Stimulated activated CD8-positive, alpha-beta memory T cell treated with anti-CD3 and anti-CD28 coated beads, Interleukin-2, amount 100 ng/mL, for 1 hour (primary cell): ENCODE measurements around the gene ZIC2.
"Not testable (repeated sequence)": the region's sequence is repeated elsewhere in the genome, so short reads cannot be mapped to it uniquely, and the experiment has no call there.

Experiments
- DNase-seq, 2 donors: peaks; one replicate each; pipeline ENCODE4 v3.0.0-alpha.2; 2020; ENCODE audit warnings: low read depth in 2 of 2

Gene ZIC2

DNA sequence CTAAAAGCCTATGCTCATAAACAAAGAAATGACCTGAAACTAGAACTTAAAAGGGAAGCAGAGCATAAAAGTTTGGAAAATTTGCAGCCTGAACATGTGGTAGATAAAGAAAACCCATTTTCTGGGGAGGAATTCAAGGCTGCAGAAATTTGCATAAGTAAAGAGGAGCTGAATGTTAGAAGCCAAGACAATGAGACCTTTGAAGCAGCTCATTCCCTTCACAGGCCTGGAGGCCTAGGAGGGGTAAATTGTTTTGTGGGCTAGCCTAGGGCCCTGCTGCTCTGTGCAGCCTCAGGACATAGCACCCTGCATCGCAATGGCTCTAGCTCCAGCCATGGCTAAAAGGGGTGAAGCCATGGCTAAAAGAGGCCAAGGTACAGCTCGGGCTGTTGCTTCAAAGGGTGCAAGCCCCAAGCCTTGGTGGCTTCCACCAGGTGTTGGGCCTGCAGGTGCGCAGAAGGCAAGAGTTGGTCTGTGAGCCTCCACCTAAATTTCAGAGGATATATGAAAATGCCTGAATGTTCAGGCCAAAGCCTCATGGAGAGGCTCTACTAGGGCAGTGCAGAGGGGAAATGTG lies 38.3 kb downstream of the ZIC2 start:
- no peak for DNase-seq

DNA sequence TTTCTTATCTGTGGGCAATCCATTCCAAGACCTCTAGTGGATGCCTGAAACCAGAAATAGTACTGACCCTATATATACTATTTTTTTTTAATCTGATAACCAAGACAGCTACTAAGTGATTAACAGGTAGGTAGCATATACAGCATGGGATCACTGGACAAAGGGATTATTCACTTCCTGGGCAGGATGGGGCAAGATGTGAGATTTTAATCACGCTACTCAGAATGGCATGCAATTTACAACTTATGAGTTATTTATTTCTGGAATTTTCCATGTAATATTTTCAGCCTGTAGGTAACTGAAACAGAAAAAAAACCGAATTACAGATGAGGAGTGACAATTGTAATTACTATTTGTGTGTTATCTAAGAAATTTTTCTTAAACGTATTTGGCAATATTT lies 41.2 kb downstream of the ZIC2 start:
- DNase-seq: no peak

DNA sequence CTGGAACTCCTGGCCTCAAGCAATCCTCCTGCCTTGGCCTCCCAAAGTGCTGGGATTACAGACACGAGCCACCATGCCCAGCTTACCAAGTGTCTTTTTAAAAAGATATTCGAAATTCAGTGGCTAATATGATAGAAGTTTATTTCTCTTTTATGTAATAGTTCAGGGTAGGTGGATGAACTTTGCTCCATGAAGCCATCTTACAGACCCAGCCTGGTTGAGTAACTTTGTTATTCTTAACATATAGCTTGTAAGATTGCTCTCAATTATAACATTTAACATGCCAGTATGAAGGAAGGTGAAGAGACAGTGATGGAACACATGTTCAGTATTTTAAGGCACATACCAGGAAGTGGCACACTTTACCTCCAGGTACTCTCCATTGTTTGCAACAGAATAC lies 42.4 kb downstream of the ZIC2 start:
- DNase-seq: no peak

DNA sequence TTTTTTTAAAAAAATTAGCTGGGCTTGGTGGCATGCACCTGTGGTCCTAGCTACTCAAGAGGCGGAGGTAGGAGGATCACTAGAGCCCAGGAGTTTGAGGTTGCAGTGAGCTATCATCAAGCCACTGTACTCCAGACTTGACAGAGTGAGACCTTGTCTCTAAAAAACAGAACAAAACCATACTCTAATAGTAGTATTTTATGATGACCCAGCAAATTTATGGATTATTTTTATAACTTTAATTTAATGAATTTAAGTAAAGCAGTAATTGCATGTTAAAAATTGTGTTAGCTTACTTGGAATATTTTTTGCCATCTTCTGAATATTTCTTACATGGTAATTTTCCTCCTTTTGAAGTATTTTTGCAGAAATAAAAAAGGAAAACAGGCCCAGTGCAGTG lies 48.3 kb downstream of the ZIC2 start:
- no peak for DNase-seq

DNA sequence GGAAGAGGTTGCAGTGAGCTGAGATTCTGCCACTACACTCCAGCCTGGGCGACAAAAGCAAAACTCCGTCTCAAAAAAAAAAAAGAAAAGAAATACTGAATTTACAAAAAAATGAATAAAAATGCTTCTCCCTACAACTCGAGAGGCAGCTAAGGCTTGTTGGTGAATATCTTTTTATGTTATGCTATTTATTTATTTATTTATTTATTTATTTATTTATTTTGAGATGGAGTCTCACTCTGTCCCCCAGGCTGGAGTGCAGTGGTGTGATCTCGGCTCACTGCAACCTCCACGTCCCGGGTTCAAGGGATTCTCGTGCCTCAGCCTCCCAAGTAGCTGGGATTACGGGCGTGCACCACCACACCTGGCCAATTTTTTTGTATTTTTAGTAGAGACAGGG lies 51.1 kb downstream of the ZIC2 start:
- not testable (repeated sequence) for DNase-seq

DNA sequence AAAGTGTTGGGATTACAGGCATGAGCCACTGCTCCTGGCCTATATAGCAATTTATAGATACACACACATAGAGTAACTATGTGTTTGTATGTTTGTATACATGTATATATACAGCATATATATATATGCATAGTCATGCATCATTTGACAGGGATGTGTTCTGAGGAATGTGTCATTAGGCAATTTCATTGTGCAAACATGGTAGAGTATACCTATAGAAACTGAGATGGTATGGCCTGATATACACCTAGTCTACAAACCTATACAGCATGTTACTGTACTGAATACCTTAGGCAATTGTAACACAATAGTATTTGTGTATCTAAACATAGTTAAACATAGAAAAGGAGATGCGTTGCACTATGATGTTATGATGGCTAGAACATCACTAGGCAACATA lies 54.4 kb downstream of the ZIC2 start:
- DNase-seq: no peak
